Trophoblast cell (in vitro differentiated cells and primary cell): ENCODE results near the gene KPNA1.
"Not testable (repeated sequence)": the region's sequence is repeated elsewhere in the genome, so short reads cannot be mapped to it uniquely, and the experiment has no call there.

Source experiments
- DNase-seq, 2 donors: peaks; one replicate each; pipeline ENCODE4 v3.0.0-alpha.2; 2016
- H2AFZ ChIP-seq: 2 replicates; pipeline ENCODE4 v1.6.1; 2013; ENCODE audit warnings: low read length, moderate library complexity, mild to moderate bottlenecking; ENCODE audit not compliant: insufficient read depth, poor library complexity
- H2AK5ac ChIP-seq: 2 replicates; pipeline ENCODE4 v1.6.1; 2013; ENCODE audit warnings: mild to moderate bottlenecking, low read length
- H2BK120ac ChIP-seq: 2 replicates; pipeline ENCODE4 v1.6.1; 2013; ENCODE audit warnings: low read length, mild to moderate bottlenecking, moderate library complexity; ENCODE audit not compliant: insufficient read depth, poor library complexity
- H2BK12ac ChIP-seq: 2 replicates; pipeline ENCODE4 v1.6.1; 2013; ENCODE audit warnings: mild to moderate bottlenecking, low read length, moderate library complexity
- H2BK5ac ChIP-seq: 2 replicates; pipeline ENCODE4 v1.6.1; 2013; ENCODE audit warnings: low read length, low read depth, moderate library complexity, mild to moderate bottlenecking; ENCODE audit not compliant: poor library complexity
- H3K14ac ChIP-seq: 2 replicates; pipeline ENCODE4 v1.6.1; 2013; ENCODE audit warnings: mild to moderate bottlenecking, low read length
- H3K18ac ChIP-seq: 2 replicates; pipeline ENCODE4 v1.6.1; 2013; ENCODE audit warnings: mild to moderate bottlenecking, low read length
- H3K23ac ChIP-seq: 2 replicates; pipeline ENCODE4 v1.6.1; 2013; ENCODE audit warnings: low read length
- H3K27ac ChIP-seq: 2 replicates; pipeline ENCODE4 v1.5.1; 2013; ENCODE audit warnings: low read depth, mild to moderate bottlenecking, inconsistent platforms, low read length, moderate library complexity
- H3K27me3 ChIP-seq: 2 replicates; pipeline ENCODE4 v1.6.1; 2013; ENCODE audit warnings: inconsistent platforms, mild to moderate bottlenecking, low read length, moderate library complexity; ENCODE audit not compliant: insufficient read depth
- H3K36me3 ChIP-seq, 2 experiments: 1 replicate in 1 of 2; 2 replicates in 1 of 2; pipeline ENCODE4 v1.6.1; 2013; ENCODE audit warnings: low read length in 2 of 2, mild to moderate bottlenecking in 2 of 2, moderate library complexity in 1 of 2; ENCODE audit not compliant: insufficient read depth in 2 of 2, control insufficient read depth in 1 of 2
- H3K4ac ChIP-seq: 2 replicates; pipeline ENCODE4 v1.6.1; 2013; ENCODE audit warnings: low read depth, mild to moderate bottlenecking, low read length, moderate library complexity
- H3K4me1 ChIP-seq, 2 experiments: 1 replicate in 1 of 2; 2 replicates in 1 of 2; pipeline ENCODE4 v1.6.1; 2013; ENCODE audit warnings: low read length in 2 of 2, mild to moderate bottlenecking in 2 of 2, moderate library complexity in 1 of 2; ENCODE audit not compliant: insufficient read depth in 2 of 2, control insufficient read depth in 1 of 2
- H3K4me2 ChIP-seq: 2 replicates; pipeline ENCODE4 v1.6.1; 2013; ENCODE audit warnings: inconsistent platforms, mild to moderate bottlenecking, low read length, moderate library complexity
- H3K4me3 ChIP-seq: 2 replicates; pipeline ENCODE4 v1.5.1; 2013; ENCODE audit warnings: mild to moderate bottlenecking, low read depth, low read length, inconsistent platforms
- H3K79me1 ChIP-seq: one replicate; pipeline ENCODE4 v1.6.1; 2013; ENCODE audit warnings: low read length
- H3K79me2 ChIP-seq: 2 replicates; pipeline ENCODE4 v1.6.1; 2013; ENCODE audit warnings: low read length, mild to moderate bottlenecking; ENCODE audit not compliant: control insufficient read depth, insufficient read depth, poor library complexity
- H3K9ac ChIP-seq: 2 replicates; pipeline ENCODE4 v1.6.1; 2013; ENCODE audit warnings: mild to moderate bottlenecking, low read length
- H3K9me3 ChIP-seq: 2 replicates; pipeline ENCODE4 v1.6.1; 2013; ENCODE audit warnings: low read depth, mild to moderate bottlenecking, control low read depth, inconsistent platforms, low read length; ENCODE audit not compliant: insufficient read depth
- H4K12ac ChIP-seq: 2 replicates; pipeline ENCODE4 v1.6.1; 2013; ENCODE audit warnings: low read depth, mild to moderate bottlenecking, low read length, moderate library complexity
- H4K8ac ChIP-seq: 2 replicates; pipeline ENCODE4 v1.6.1; 2013; ENCODE audit warnings: low read depth, mild to moderate bottlenecking, low read length, moderate library complexity
- H4K91ac ChIP-seq: one replicate; pipeline ENCODE4 v1.6.1; 2013; ENCODE audit warnings: low read depth, mild to moderate bottlenecking, low read length, moderate library complexity
- WGBS: extraction: QIAGEN DNeasy Blood & Tissue Kit; methylation state at CpG from one replicate; pipeline ENCODE4 v1.1.7; 2013; ENCODE audit warnings: missing lambda C conversion rate; ENCODE audit not compliant: insufficient read length, insufficient coverage; ENCODE audit errors: extremely low coverage; 5-methylcytosine and 5-hydroxymethylcytosine counted together

KPNA1 gene

GRCh38 chr3:122508944-122509343 is 5.8 kb downstream of the KPNA1 start:
- H2BK120ac ChIP-seq, H3K27me3 ChIP-seq, DNase-seq, H3K14ac ChIP-seq, H3K36me3 ChIP-seq, H4K91ac ChIP-seq, H2BK12ac ChIP-seq, H3K4me2 ChIP-seq, H2AK5ac ChIP-seq, H4K12ac ChIP-seq, H2AFZ ChIP-seq, H3K27ac ChIP-seq, H3K9ac ChIP-seq, H3K4me1 ChIP-seq, H4K8ac ChIP-seq, H3K9me3 ChIP-seq, H3K4me3 ChIP-seq, H2BK5ac ChIP-seq, H3K79me1 ChIP-seq, H3K23ac ChIP-seq, H3K18ac ChIP-seq: not testable (repeated sequence)
- Histone ChIP-seq H3K4ac (peak overlapping the region; percentile 94), H3K79me2 (peaks cover 14% of the 10 kb centered on the region)
- no CpG with 5 or more reads among the region's 9 CpGs for WGBS

- Histone ChIP-seq H4K91ac (no peak overlapping the region), H3K9me3 (no peaks in the 10 kb centered on the region), H3K9ac (no peak overlapping the region), H2AFZ (no peak overlapping the region), H3K79me2 (peaks cover 11% of the 10 kb centered on the region), H4K12ac (no peak overlapping the region), H3K27me3 (no peaks in the 10 kb centered on the region), H2AK5ac (no peak overlapping the region), H3K4me3 (no peak overlapping the region), H3K23ac (no peak overlapping the region), H3K4me1 (peaks cover 4 to 6% of the 10 kb centered on the region in 2 experiments), H3K4me2 (no peak overlapping the region), H3K27ac (no peak overlapping the region), H4K8ac (no peak overlapping the region), H3K36me3 (no peaks in the 10 kb centered on the region), H2BK5ac (no peak overlapping the region), H3K14ac (no peak overlapping the region), H2BK120ac (no peak overlapping the region), H3K79me1 (no peaks in the 10 kb centered on the region), H2BK12ac (no peak overlapping the region), H3K4ac (peak overlapping the region; percentile 60), H3K18ac (no peak overlapping the region)
- WGBS, result no CpG with 5 or more reads among the region's 2 CpGs
- DNase-seq, result no peak
Measured at GRCh38 chr3:122508135-122508914, 6.4 kb downstream of the KPNA1 start.

GRCh38 chr3:122506450-122506849 is 8.3 kb downstream of the KPNA1 start:
- no peak overlapping the region for H3K14ac ChIP-seq
- no peaks in the 10 kb centered on the region for H3K27me3 ChIP-seq
- H3K79me1 ChIP-seq, result no peaks in the 10 kb centered on the region
- H2BK12ac ChIP-seq, result no peak overlapping the region
- H3K79me2 ChIP-seq, result peaks cover 8% of the 10 kb centered on the region
- H2BK5ac ChIP-seq, result no peak overlapping the region
- H3K36me3 ChIP-seq, result peaks cover 0 to 1% of the 10 kb centered on the region in 2 experiments
- no peak for DNase-seq
- no peak overlapping the region for H3K4me3 ChIP-seq
- no peak overlapping the region for H3K9ac ChIP-seq
- H4K91ac ChIP-seq, result no peak overlapping the region
- WGBS, result no CpG with 5 or more reads among the region's 1 CpG
- H3K9me3 ChIP-seq, result no peaks in the 10 kb centered on the region
- H3K4me2 ChIP-seq, result no peak overlapping the region
- H3K18ac ChIP-seq, result no peak overlapping the region
- H3K27ac ChIP-seq, result no peak overlapping the region
- no peak overlapping the region for H4K8ac ChIP-seq
- no peak overlapping the region for H3K4ac ChIP-seq
- no peak overlapping the region for H2AFZ ChIP-seq
- H3K4me1 ChIP-seq, result peaks cover 2 to 3% of the 10 kb centered on the region in 2 experiments
- no peak overlapping the region for H2AK5ac ChIP-seq
- no peak overlapping the region for H3K23ac ChIP-seq
- no peak overlapping the region for H2BK120ac ChIP-seq
- no peak overlapping the region for H4K12ac ChIP-seq

- no peak overlapping the region for H3K14ac ChIP-seq
- H3K4me3 ChIP-seq, result no peak overlapping the region
Measured at GRCh38 chr3:122505676-122506075, 9.1 kb downstream of the KPNA1 start.

More at GRCh38 chr3:122505676-122506075, 9.1 kb downstream of the KPNA1 start:
- Histone ChIP-seq H4K91ac (no peak overlapping the region), H4K8ac (no peak overlapping the region), H3K79me2 (peaks cover 8% of the 10 kb centered on the region), H3K9me3 (no peaks in the 10 kb centered on the region), H3K18ac (no peak overlapping the region), H3K4me2 (no peak overlapping the region), H3K23ac (no peak overlapping the region), H3K27ac (no peak overlapping the region), H3K27me3 (no peaks in the 10 kb centered on the region), H3K4me1 (no peaks in the 10 kb centered on the region), H4K12ac (no peak overlapping the region), H2BK5ac (no peak overlapping the region), H2BK12ac (no peak overlapping the region), H3K9ac (no peak overlapping the region), H3K36me3 (peaks cover 0 to 1% of the 10 kb centered on the region in 2 experiments), H2BK120ac (no peak overlapping the region), H3K79me1 (no peaks in the 10 kb centered on the region), H2AFZ (no peak overlapping the region), H3K4ac (peak overlapping the region; percentile 89), H2AK5ac (no peak overlapping the region)
- no CpG with 5 or more reads among the region's 2 CpGs for WGBS
- DNase-seq, result no peak
